ENCODE measurements around the gene ATP2A1. TPM values are rescaled to one million over a fixed set of nuclear protein-coding genes. Genes with fewer than 3 reads are reported as not detected.

ATP2A1 gene
- total RNA-seq, 4 donors from 2014 or later, result 1.6 TPM; not detected in 3

GRCh38 chr16:28900601-28901000 is 22.3 kb downstream of the ATP2A1 start:
- intact Hi-C loops (cut with DNase I; ENCODE audit: low total_unique reads), result no loop called here
- no peak for TF ChIP-seq CTCF (IDR thresholded peaks at IDR 0.05)
- no peak for DNase-seq
- H3K4me3 ChIP-seq, result no peak overlapping the region
- H3K27ac ChIP-seq, result no peak overlapping the region
- H3K9me3 ChIP-seq, result no peaks in the 10 kb centered on the region
- no peaks in the 10 kb centered on the region for H3K27me3 ChIP-seq
- no peaks in the 10 kb centered on the region for H3K4me1 ChIP-seq
- H3K36me3 ChIP-seq, result no peaks in the 10 kb centered on the region

GRCh38 chr16:28901862-28902261 is 23.6 kb downstream of the ATP2A1 start:
- Histone ChIP-seq H3K4me1 (no peaks in the 10 kb centered on the region), H3K4me3 (no peak overlapping the region), H3K27ac (no peak overlapping the region), H3K27me3 (no peaks in the 10 kb centered on the region), H3K9me3 (no peaks in the 10 kb centered on the region), H3K36me3 (no peaks in the 10 kb centered on the region)
- TF ChIP-seq CTCF (IDR thresholded peaks at IDR 0.05) (no peak), POLR2A (IDR thresholded peaks at IDR 0.05) (no peak)
- DNase-seq, result no peak
- intact Hi-C loops (cut with DNase I; ENCODE audit: low total_unique reads), result no loop called here

- H3K9me3 ChIP-seq, result no peaks in the 10 kb centered on the region
- no peak for DNase-seq
- no peak overlapping the region for H3K4me3 ChIP-seq
- H3K27me3 ChIP-seq, result no peaks in the 10 kb centered on the region
- H3K27ac ChIP-seq, result no peak overlapping the region
- H3K4me1 ChIP-seq, result no peaks in the 10 kb centered on the region
- intact Hi-C loops (cut with DNase I; ENCODE audit: low total_unique reads), result no loop called here
- TF ChIP-seq POLR2A (IDR thresholded peaks at IDR 0.05), result no peak
- TF ChIP-seq CTCF (IDR thresholded peaks at IDR 0.05), result no peak
- no peaks in the 10 kb centered on the region for H3K36me3 ChIP-seq
These were observed 24.6 kb downstream of the ATP2A1 start for GRCh38 chr16:28902909-28903308.

- TF ChIP-seq POLR2A (IDR thresholded peaks at IDR 0.05) (no peak), CTCF (IDR thresholded peaks at IDR 0.05) (no peak)
- Histone ChIP-seq H3K9me3 (no peaks in the 10 kb centered on the region), H3K27ac (no peak overlapping the region), H3K27me3 (no peaks in the 10 kb centered on the region), H3K4me1 (no peaks in the 10 kb centered on the region), H3K36me3 (no peaks in the 10 kb centered on the region), H3K4me3 (no peak overlapping the region)
- no peak for DNase-seq
- intact Hi-C loops (cut with DNase I; ENCODE audit: low total_unique reads), result no loop called here
These were observed 25.2 kb downstream of the ATP2A1 start for GRCh38 chr16:28903344-28904042.

GRCh38 chr16:28904363-28904762 is 26.1 kb downstream of the ATP2A1 start:
- Histone ChIP-seq H3K36me3 (no peaks in the 10 kb centered on the region), H3K4me1 (no peaks in the 10 kb centered on the region), H3K4me3 (no peak overlapping the region), H3K27me3 (no peaks in the 10 kb centered on the region), H3K27ac (no peak overlapping the region), H3K9me3 (no peaks in the 10 kb centered on the region)
- TF ChIP-seq POLR2A (IDR thresholded peaks at IDR 0.05) (no peak), CTCF (IDR thresholded peaks at IDR 0.05) (no peak)
- DNase-seq, result no peak
- intact Hi-C loops (cut with DNase I; ENCODE audit: low total_unique reads), result no loop called here

Data from uterus (tissue), 4 donors.